H1 (cell line): ENCODE data around the gene MEGF11. TPM values are rescaled to one million over a fixed set of nuclear protein-coding genes. Genes with fewer than 3 reads are reported as not detected.

ENCODE experiments used
- CTCF ChIA-PET: fragments of 300-600 bp; sonication (Branson Sonifier 250); formaldehyde crosslinking; loops from one replicate; lab custom pipeline; 2021; ENCODE audit not compliant: partially characterized antibody; lab: Charles Lee
- POLR2A ChIA-PET: fragments of 300-600 bp; sonication (Branson Sonifier 250); formaldehyde crosslinking; loops from one replicate; lab custom pipeline; 2021; ENCODE audit warnings: inconsistent platforms; ENCODE audit not compliant: partially characterized antibody; lab: Charles Lee
- DNase-seq, 2 experiments: peaks; one replicate each; pipeline versions ENCODE4 v3.0.0 to v3.0.0-alpha.2; 2010 to 2022; ENCODE audit warnings: low spot score in 2 of 2, low read depth in 1 of 2, mixed read lengths in 1 of 2
- FAIRE-seq: peaks from 2 replicates; lab custom pipeline; 2011; peaks lifted over from hg19 to GRCh38; lab: Jason Lieb, UNC
- H2AFZ ChIP-seq: 2 replicates; pipeline ENCODE4 v1.8.1; 2012; ENCODE audit warnings: low read length, inconsistent platforms
- H2AK5ac ChIP-seq: 2 replicates; pipeline ENCODE4 v1.6.1; 2013; ENCODE audit warnings: low read depth, low read length
- H2BK120ac ChIP-seq: replicated peaks from 2 replicates; pipeline ENCODE3; 2013; ENCODE audit warnings: low read depth, low read length, inconsistent platforms
- H2BK12ac ChIP-seq: 2 replicates; pipeline ENCODE4 v1.6.1; 2013; ENCODE audit warnings: low read depth, low read length
- H2BK15ac ChIP-seq: 2 replicates; pipeline ENCODE4 v1.6.1; 2013; ENCODE audit warnings: low read length
- H2BK20ac ChIP-seq: 2 replicates; pipeline ENCODE4 v1.6.1; 2013; ENCODE audit warnings: low read length
- H2BK5ac ChIP-seq: 2 replicates; pipeline ENCODE4 v1.6.1; 2013; ENCODE audit warnings: low read depth, low read length
- H3K14ac ChIP-seq: 2 replicates; pipeline ENCODE4 v1.6.1; 2013; ENCODE audit warnings: inconsistent platforms; ENCODE audit not compliant: insufficient read length
- H3K18ac ChIP-seq: 2 replicates; pipeline ENCODE4 v1.6.1; 2013; ENCODE audit warnings: low read length; ENCODE audit errors: extremely low read depth
- H3K23ac ChIP-seq: 2 replicates; pipeline ENCODE4 v1.6.1; 2013; ENCODE audit warnings: inconsistent platforms; ENCODE audit not compliant: insufficient read length
- H3K23me2 ChIP-seq: 2 replicates; pipeline ENCODE4 v1.6.1; 2013; ENCODE audit warnings: low read depth, low read length
- H3K27ac ChIP-seq: 2 replicates; pipeline ENCODE4 v1.6.1; 2011; ENCODE audit warnings: low read depth, low read length, inconsistent platforms
- H3K27me3 ChIP-seq, 4 experiments: replicated peaks in 1 of 4; 1 replicate in 1 of 4; 2 replicates in 3 of 4; pipeline versions ENCODE4 v1.6.1 to v1.8.1; 2011 to 2013; ENCODE audit warnings: low read length in 3 of 4, mild to moderate bottlenecking in 3 of 4, inconsistent platforms in 2 of 4, mixed read lengths in 2 of 4, moderate library complexity in 1 of 4; ENCODE audit not compliant: control insufficient read depth in 3 of 4, insufficient read depth in 3 of 4; ENCODE audit errors: extremely low read depth in 1 of 4
- H3K36me3 ChIP-seq, 4 experiments: 2 replicates each; pipeline versions ENCODE4 v1.6.1 to v1.8.1; 2011 to 2013; ENCODE audit warnings: mild to moderate bottlenecking in 4 of 4, low read length in 3 of 4, moderate library complexity in 2 of 4, control low read depth in 1 of 4, inconsistent platforms in 1 of 4; ENCODE audit not compliant: insufficient read depth in 4 of 4, control insufficient read depth in 2 of 4
- H3K4ac ChIP-seq: replicated peaks from 2 replicates; pipeline ENCODE3; 2013; ENCODE audit warnings: low read length, low read depth, mixed read lengths, inconsistent platforms; ENCODE audit not compliant: insufficient read length
- H3K4me1 ChIP-seq, 4 experiments: replicated peaks in 1 of 4; 1 replicate in 1 of 4; 2 replicates in 3 of 4; pipeline versions ENCODE4 v1.6.1 to v1.8.1; 2011 to 2013; ENCODE audit warnings: low read length in 3 of 4, inconsistent platforms in 2 of 4, mixed read lengths in 1 of 4; ENCODE audit not compliant: insufficient read depth in 4 of 4, control insufficient read depth in 3 of 4
- H3K4me2 ChIP-seq, 2 experiments: 2 replicates each; pipeline versions ENCODE4 v1.6.1 to v1.8.1; 2011 to 2013; ENCODE audit warnings: low read depth in 2 of 2, low read length in 2 of 2, control low read depth in 1 of 2, inconsistent platforms in 1 of 2, mild to moderate bottlenecking in 1 of 2; ENCODE audit not compliant: insufficient read depth in 1 of 2
- H3K4me3 ChIP-seq, 4 experiments: fragments of 200-600, 300-600 bp in 1 of 4; sonication (generic), shearing (Covaris generic), sonication (Bioruptor Twin) in 1 of 4; 2 replicates each; pipeline versions ENCODE4 v1.5.1 to v1.8.1; 2011 to 2016; ENCODE audit warnings: low read length in 4 of 4, low read depth in 3 of 4, control low read depth in 2 of 4, inconsistent platforms in 2 of 4, mild to moderate bottlenecking in 2 of 4, mixed read lengths in 1 of 4, moderate library complexity in 1 of 4; ENCODE audit not compliant: insufficient read depth in 2 of 4; ENCODE audit errors: extremely low read depth in 1 of 4
- H3K56ac ChIP-seq: replicated peaks from 2 replicates; pipeline ENCODE3; 2013; ENCODE audit warnings: low read depth, mild to moderate bottlenecking, mixed read lengths, low read length, inconsistent platforms; ENCODE audit not compliant: insufficient read length
- H3K79me1 ChIP-seq: 2 replicates; pipeline ENCODE4 v1.6.1; 2013; ENCODE audit warnings: low read depth, low read length, control low read depth
- H3K79me2 ChIP-seq, 2 experiments: 2 replicates each; pipeline versions ENCODE4 v1.6.1 to v1.8.1; 2012 to 2013; ENCODE audit warnings: low read length in 2 of 2, mild to moderate bottlenecking in 2 of 2, inconsistent platforms in 1 of 2; ENCODE audit not compliant: insufficient read depth in 2 of 2, control insufficient read depth in 1 of 2
- H3K9ac ChIP-seq, 4 experiments: replicated peaks in 1 of 4; 1 replicate in 1 of 4; 2 replicates in 3 of 4; pipeline versions ENCODE4 v1.6.1 to v1.8.1; 2011 to 2013; ENCODE audit warnings: low read depth in 3 of 4, low read length in 3 of 4, control low read depth in 2 of 4, mild to moderate bottlenecking in 2 of 4, moderate library complexity in 2 of 4, inconsistent platforms in 1 of 4; ENCODE audit errors: extremely low read depth in 1 of 4
- H3K9me3 ChIP-seq, 2 experiments: 2 replicates each; pipeline versions ENCODE4 v1.6.1 to v1.8.1; 2012 to 2013; ENCODE audit warnings: mild to moderate bottlenecking in 2 of 2, moderate library complexity in 2 of 2, control low read depth in 1 of 2, inconsistent platforms in 1 of 2, low read depth in 1 of 2, low read length in 1 of 2, mixed read lengths in 1 of 2; ENCODE audit not compliant: insufficient read depth in 2 of 2
- H4K20me1 ChIP-seq, 2 experiments: replicated peaks in 1 of 2; 2 replicates each; pipeline versions ENCODE3 to v1.8.1; 2011 to 2013; ENCODE audit warnings: inconsistent platforms in 2 of 2, low read length in 2 of 2, mild to moderate bottlenecking in 1 of 2; ENCODE audit not compliant: insufficient read depth in 2 of 2, control insufficient read depth in 1 of 2
- H4K5ac ChIP-seq: 2 replicates; pipeline ENCODE4 v1.6.1; 2013; ENCODE audit warnings: low read length, low read depth, mixed read lengths, inconsistent platforms; ENCODE audit not compliant: insufficient read length
- H4K8ac ChIP-seq: 2 replicates; pipeline ENCODE4 v1.8.0; 2013; ENCODE audit warnings: mild to moderate bottlenecking, moderate library complexity, low read length, inconsistent platforms; ENCODE audit not compliant: insufficient read depth; ENCODE audit errors: extremely low read depth
- H4K91ac ChIP-seq: replicated peaks from 2 replicates; pipeline ENCODE3; 2013; ENCODE audit warnings: low read length, mixed read lengths, inconsistent platforms; ENCODE audit not compliant: insufficient read length
- CHD1 ChIP-seq: IDR thresholded peaks from 2 replicates; pipeline ENCODE4 v1.6.1; 2012; ENCODE audit warnings: low read depth, low read length, improper control_type of control experiment
- CREB1 ChIP-seq: IDR thresholded peaks from 2 replicates; pipeline ENCODE4 v1.6.1; 2012; ENCODE audit warnings: inconsistent platforms
- CTCF ChIP-seq, 3 experiments: IDR thresholded peaks; 1 replicate in 2 of 3; 2 replicates in 1 of 3; pipeline versions ENCODE4 v1.5.1 to v1.6.1; 2011; ENCODE audit warnings: low read length in 3 of 3, mild to moderate bottlenecking in 3 of 3, inconsistent platforms in 2 of 3, low read depth in 1 of 3, moderate library complexity in 1 of 3; ENCODE audit not compliant: insufficient read depth in 1 of 3; ENCODE audit errors: control extremely low read depth in 1 of 3
- E2F6 ChIP-seq: IDR thresholded peaks from 2 replicates; pipeline ENCODE4 v1.6.1; 2012; ENCODE audit warnings: inconsistent platforms
- FOSL1 ChIP-seq: IDR thresholded peaks from 2 replicates; pipeline ENCODE4 v1.6.1; 2011; ENCODE audit warnings: mild to moderate bottlenecking, low read depth, low read length, moderate library complexity; ENCODE audit not compliant: insufficient read depth
- JUND ChIP-seq: IDR thresholded peaks from 2 replicates; pipeline ENCODE4 v1.6.1; 2011; ENCODE audit warnings: mild to moderate bottlenecking, improper control_type of control experiment, low read length
- PHF8 ChIP-seq: fragments of 200-600 bp; sonication (generic); conservative IDR thresholded peaks from 2 replicates; pipeline ENCODE4 v1.7.1; 2012; ENCODE audit warnings: low read depth, mild to moderate bottlenecking, inconsistent platforms, low read length, moderate library complexity
- POLR2A ChIP-seq, 2 experiments: IDR thresholded peaks; 1 replicate in 1 of 2; 2 replicates in 1 of 2; pipeline ENCODE4 v1.6.1; 2011; ENCODE audit warnings: low read depth in 2 of 2, low read length in 2 of 2, mild to moderate bottlenecking in 2 of 2; ENCODE audit errors: control extremely low read depth in 1 of 2
- SIRT6 ChIP-seq: IDR thresholded peaks from one replicate; pipeline ENCODE4 v1.7.1; 2012; ENCODE audit warnings: low read length, inconsistent platforms
- SP2 ChIP-seq: IDR thresholded peaks from 2 replicates; pipeline ENCODE4 v1.6.1; 2012; ENCODE audit warnings: mild to moderate bottlenecking, low read length, inconsistent platforms
- TAF1 ChIP-seq: IDR thresholded peaks from 2 replicates; pipeline ENCODE4 v1.6.1; 2011; ENCODE audit warnings: mild to moderate bottlenecking, low read depth, low read length
- TBP ChIP-seq: IDR thresholded peaks from 2 replicates; pipeline ENCODE4 v1.6.1; 2011; ENCODE audit warnings: low read depth, low read length, improper control_type of control experiment
- YY1 ChIP-seq: IDR thresholded peaks from 2 replicates; pipeline ENCODE4 v1.6.1; 2011; ENCODE audit warnings: low read depth, mild to moderate bottlenecking, low read length
- WGBS, 2 experiments: shearing (Covaris generic) in 1 of 2; methylation state at CpG; one replicate each; pipeline versions ENCODE4 v1.1.6 to v1.1.7; 2013 to 2015; ENCODE audit warnings: low lambda C conversion rate in 2 of 2, mixed read lengths in 2 of 2, inconsistent platforms in 1 of 2, low coverage in 1 of 2, missing lambda C conversion rate in 1 of 2; ENCODE audit not compliant: insufficient replicate concordance in 2 of 2, insufficient coverage in 1 of 2, insufficient read length in 1 of 2; ENCODE audit errors: extremely low coverage in 1 of 2, missing lambda C conversion rate in 1 of 2; 5-methylcytosine and 5-hydroxymethylcytosine counted together
- polyA plus RNA-seq, 7 experiments: library from polyadenylated mRNA; depleted of rRNA in 3 of 7; stranded (reverse) in 5 of 7; unstranded in 2 of 7; fragments of >200 nt in 5 of 7; fragments of 200-250 nt in 2 of 7; gene quantifications; 1 replicate in 5 of 7; 2 replicates in 1 of 7; 4 replicates in 1 of 7; pipeline versions ENCODE4 v1.2.1 to v1.2.3, GENCODE V29; 2011 to 2013; ENCODE audit warnings: missing spikeins in 2 of 7, mixed read lengths in 2 of 7
- total RNA-seq: library from RNA; stranded (reverse); fragmentation: NEBNext Ultra II Directional; extraction: Animal tissue kit (Norgen Biotek cat#: 25700); gene quantifications from 2 replicates; pipeline ENCODE4 v1.2.1, GENCODE V29; 2021

MEGF11 gene
- total and polyA plus RNA-seq, 2 of the 8 experiments (the other 6 are each of a cell fraction or from before 2014, with no cell fraction given) = 4.4 to 4.8 TPM

GRCh38 chr15:65987100-65987499 is 266.4 kb downstream of the MEGF11 start:
- H2BK12ac ChIP-seq = no peak overlapping the region
- H3K18ac ChIP-seq = no peak overlapping the region
- no peak overlapping the region for H2AFZ ChIP-seq
- POLR2A ChIA-PET = no interaction called here
- CTCF ChIA-PET = interaction anchor here (1.1 to 2.6 kb wide), 2 partner anchors 12 to 42 kb away, joined by 4 to 9 read pairs; no protein-coding TSS in a partner anchor
- H3K27ac ChIP-seq = no peak overlapping the region
- no peaks in the 10 kb centered on the region for H3K79me1 ChIP-seq
- no peak overlapping the region for H4K91ac ChIP-seq
- H3K9me3 ChIP-seq = no peaks in the 10 kb centered on the region
- H3K4me1 ChIP-seq = peaks cover 2 to 12% (median 4%) of the 10 kb centered on the region in 4 experiments
- no peak overlapping the region for H4K5ac ChIP-seq
- H2BK15ac ChIP-seq = no peak overlapping the region
- WGBS, 2 experiments = 94% methylated on average over 5 of the region's 5 CpGs; no CpG with 5 or more reads in 1 of the 2 experiments
- H2AK5ac ChIP-seq = no peak overlapping the region
- 0 out of 2 replicates have a peak overlapping the region, but pooled peaks have one; percentile 28 for H4K8ac ChIP-seq
- no peak overlapping the region for H3K56ac ChIP-seq
- no peaks in the 10 kb centered on the region for H3K36me3 ChIP-seq
- no peak overlapping the region for H3K4me2 ChIP-seq
- FAIRE-seq (no peak), DNase-seq (no peak)
- no peaks in the 10 kb centered on the region for H3K79me2 ChIP-seq
- H2BK20ac ChIP-seq = no peak overlapping the region
- H2BK5ac ChIP-seq = no peak overlapping the region
- no peak overlapping the region for H3K4me3 ChIP-seq
- no peaks in the 10 kb centered on the region for H3K27me3 ChIP-seq
- H4K20me1 ChIP-seq = no peaks in the 10 kb centered on the region
- H3K4ac ChIP-seq = no peak overlapping the region
- no peak overlapping the region for H3K14ac ChIP-seq
- peaks cover 2% of the 10 kb centered on the region for H3K23me2 ChIP-seq
- no peak overlapping the region for H2BK120ac ChIP-seq
- no peak overlapping the region for H3K9ac ChIP-seq
- H3K23ac ChIP-seq = no peak overlapping the region
- TF ChIP-seq JUND = no peak
- TF ChIP-seq SIRT6 = no peak
- TF ChIP-seq CHD1 = no peak
- no peak for TF ChIP-seq YY1
- TF ChIP-seq FOSL1 = no peak
- no peak for TF ChIP-seq CTCF (IDR thresholded peaks at IDR 0.05; ENCODE audit: control extremely low read depth in 1 of 3, insufficient read depth in 1 of 3, low read depth in 1 of 3, low read length in 3 of 3)
- no peak for TF ChIP-seq E2F6
- no peak for TF ChIP-seq POLR2A (IDR thresholded peaks at IDR 0.05; ENCODE audit: control extremely low read depth in 1 of 2, low read depth in 2 of 2, low read length in 2 of 2)
- no peak for TF ChIP-seq CREB1
- no peak for TF ChIP-seq PHF8
- TF ChIP-seq TAF1 = no peak
- TF ChIP-seq SP2 = no peak
- no peak for TF ChIP-seq TBP
